Middle frontal gyrus (tissue), 1 donor: ENCODE results near the gene NOC2L.
"Not testable (repeated sequence)": the region's sequence is repeated elsewhere in the genome, so short reads cannot be mapped to it uniquely, and the experiment has no call there.

Experiments
- DNase-seq: peaks from one replicate; pipeline ENCODE4 v3.0.0-alpha.2; 2015; ENCODE audit warnings: low spot score; ENCODE audit errors: extremely low spot score

Gene NOC2L

DNA sequence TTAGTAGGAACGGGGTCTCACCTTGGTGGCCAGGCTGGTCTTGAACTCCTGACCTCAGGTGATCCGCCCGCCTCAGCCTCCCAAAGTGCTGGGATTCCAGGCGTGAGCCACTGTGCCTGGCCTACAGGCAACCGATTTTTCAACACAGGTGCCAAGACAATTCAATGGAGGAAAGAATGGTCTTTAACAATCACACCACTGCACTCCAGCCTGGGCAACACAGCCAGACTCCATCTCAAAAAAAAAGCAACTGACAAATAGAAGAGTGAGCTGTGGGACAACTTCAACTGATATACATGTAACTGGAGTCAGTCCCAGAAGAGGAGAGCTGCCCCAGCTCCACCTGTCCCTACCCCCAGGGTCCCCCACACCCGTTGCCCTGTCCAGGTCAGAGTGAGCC is 35.5 kb upstream of the NOC2L start:
- DNase-seq, result not testable (repeated sequence)

DNA sequence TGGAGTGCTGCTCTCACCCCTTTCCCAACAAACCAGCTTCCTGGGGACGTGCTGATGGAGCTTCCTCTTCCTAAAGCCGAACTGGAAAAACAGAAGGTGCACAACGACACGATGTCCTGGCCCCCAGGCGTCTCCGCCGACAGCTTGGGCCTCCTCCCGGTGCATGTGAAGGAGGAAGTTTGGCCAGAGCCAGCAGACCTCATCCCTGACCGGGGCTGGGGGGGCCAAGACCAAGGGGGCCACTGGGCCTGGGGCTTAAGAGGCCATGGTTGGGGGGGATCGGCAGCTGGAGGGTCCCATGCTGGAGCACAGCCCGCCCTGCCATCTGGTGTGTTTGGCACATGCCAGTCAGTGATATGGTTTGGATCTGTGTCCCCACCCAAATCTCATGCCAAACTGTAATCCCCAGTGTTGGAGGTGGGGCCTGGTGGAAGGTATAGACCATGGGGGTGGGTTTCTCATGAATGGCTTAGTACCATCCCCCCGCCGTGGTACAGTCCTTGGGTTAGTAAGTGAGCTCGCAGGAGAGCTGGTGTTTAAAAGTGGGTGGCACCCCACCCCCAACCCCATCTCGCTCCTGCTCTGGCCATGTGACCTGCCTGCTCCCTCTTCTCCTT is 34.4 kb upstream of the NOC2L start:
- no peak for DNase-seq

DNA sequence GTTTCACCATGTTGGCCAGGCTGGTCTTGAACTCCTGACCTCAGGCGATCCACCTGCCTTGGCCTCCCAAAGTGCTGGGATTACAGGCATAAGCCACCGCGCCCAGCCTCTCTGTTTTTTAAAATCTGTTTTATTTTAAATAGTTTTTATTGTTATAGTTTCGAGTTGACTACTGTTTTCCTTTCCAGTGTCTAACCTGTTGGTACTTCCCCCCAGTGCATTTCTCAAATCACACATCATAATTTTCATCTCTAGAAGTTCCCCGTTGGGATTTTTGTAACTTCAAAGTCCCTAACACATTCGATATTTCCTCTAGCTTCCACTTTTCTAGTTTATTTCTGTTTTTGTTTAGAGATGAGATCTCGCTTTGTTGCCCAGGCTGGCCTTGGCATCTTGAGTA is 33.3 kb upstream of the NOC2L start:
- no peak for DNase-seq

DNA sequence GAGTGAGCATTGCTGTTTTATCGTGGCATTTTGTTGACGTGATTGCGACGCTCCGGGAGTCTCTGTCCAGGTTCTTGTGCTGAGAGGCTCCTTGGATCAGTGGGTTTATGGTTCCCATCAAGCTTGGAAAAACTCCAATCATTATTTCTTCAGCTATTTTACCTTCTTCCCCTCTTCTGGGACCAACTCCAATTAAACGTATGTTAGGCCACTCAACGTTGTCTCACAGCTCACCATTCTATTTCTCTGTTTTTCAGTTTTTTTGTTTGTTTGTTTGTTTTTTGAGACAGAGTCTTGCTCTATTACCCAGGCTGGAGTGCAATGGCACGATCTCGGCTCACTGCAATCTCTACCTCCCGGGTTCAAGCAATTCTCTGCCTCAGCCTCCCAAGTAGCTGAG is 32.8 kb upstream of the NOC2L start:
- DNase-seq, result no peak

DNA sequence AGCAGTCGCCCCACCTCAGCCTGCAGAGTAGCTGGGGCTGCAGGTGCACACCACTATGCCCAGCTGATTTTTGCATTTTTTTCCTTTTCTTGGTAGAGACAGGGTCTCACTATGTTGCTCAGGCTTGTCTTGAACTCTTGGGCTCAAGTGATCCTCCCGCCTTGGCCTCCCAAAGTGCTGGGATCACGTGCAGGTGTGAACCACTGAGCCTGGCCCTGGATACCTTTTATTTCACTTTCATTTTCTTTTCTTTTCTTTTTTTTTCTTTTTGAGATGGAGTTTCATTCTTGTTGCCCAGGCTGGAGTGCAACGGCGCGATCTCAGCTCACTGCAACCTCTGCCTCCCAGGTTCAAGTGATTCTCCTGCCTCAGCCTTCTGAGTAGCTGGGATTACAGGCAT is 32.2 kb upstream of the NOC2L start:
- DNase-seq, result not testable (repeated sequence)

DNA sequence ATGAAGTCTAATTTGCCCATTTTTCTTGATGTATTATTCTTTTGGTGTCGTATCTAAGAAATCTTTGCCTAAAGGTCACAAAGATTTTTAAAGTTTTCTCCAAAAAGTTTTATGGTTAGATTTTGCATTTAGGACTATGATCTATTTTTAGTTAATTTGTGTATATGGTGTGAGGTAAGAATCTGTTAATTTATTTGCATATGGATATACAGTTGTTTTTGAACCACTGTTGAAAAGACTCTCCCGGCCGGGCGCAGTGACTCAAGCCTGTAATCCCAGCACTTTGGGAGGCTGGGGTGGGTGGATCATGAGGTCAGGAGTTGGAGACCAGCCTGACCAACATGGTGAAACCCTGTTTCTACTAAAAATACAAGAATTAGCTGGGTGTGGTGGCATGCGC is 29.0 kb upstream of the NOC2L start:
- not testable (repeated sequence) for DNase-seq

DNA sequence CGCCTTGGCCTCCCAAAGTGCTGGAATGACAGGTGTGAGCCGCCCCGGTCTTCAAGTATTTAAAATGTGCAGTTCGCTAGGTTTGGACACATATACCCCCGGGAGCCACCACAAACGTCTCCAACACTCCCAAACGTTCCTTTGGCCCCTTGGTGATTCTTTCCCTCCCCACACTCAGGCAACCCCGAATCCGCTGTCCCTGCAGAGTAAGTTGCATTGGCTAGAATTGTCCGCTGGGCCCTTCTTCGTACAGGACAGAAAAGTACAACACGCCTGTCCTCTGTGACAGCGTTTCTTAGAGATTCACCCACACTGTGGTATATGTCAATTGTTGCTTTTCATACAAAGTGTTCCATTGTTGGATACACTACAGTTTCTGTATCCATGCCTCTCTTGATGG is 26.1 kb upstream of the NOC2L start:
- no peak for DNase-seq

DNA sequence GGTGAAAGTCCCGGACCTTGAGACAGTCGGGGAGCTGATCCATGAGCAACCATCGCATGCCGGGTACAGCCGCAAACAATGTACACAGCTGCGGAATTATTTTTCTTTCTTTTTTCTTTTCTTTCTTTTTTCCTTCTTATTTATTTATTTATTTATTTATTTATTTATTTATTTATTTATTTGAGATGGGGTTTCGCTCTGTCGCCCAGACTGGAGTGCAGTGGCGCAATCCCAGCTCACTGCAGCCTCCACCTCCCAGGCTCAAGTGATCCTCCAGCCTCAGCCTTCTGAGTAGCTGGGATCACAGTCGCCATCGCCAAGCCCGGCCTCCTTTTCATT is 25.4 kb upstream of the NOC2L start:
- DNase-seq, result no peak

DNA sequence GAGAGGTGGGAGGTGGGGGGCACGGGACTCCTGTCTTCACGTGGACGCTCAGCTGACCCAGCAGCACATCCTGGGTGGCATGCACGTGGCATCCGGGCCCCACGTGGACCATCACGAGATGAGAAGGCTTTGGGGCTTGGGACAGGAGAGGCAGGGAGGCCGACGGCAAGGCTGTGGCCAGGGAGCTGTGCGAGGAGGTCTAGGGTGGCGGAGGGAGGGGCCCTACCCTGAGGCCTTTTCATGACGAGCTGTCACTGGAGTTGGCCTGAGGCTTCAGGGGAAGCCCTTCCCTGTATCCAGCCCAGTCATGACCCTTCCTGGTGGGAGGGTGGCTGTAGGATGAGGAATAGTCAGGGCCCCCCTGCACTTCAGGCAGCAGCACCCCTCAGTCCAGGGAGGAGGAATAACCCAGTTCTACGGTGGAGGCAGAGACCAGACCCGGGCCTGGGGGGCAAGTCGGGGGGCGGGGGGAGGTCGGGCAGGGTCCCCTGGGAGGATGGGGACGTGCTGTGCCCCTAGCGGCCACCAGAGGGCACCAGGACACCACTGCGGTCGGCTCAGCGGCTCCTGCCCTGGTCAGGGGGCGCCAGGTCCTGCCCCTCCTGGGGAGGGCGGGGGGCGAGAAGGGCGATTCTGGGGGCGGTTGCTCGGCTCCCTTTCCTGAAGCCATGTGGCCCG is 24.9 kb upstream of the NOC2L start:
- no peak for DNase-seq

DNA sequence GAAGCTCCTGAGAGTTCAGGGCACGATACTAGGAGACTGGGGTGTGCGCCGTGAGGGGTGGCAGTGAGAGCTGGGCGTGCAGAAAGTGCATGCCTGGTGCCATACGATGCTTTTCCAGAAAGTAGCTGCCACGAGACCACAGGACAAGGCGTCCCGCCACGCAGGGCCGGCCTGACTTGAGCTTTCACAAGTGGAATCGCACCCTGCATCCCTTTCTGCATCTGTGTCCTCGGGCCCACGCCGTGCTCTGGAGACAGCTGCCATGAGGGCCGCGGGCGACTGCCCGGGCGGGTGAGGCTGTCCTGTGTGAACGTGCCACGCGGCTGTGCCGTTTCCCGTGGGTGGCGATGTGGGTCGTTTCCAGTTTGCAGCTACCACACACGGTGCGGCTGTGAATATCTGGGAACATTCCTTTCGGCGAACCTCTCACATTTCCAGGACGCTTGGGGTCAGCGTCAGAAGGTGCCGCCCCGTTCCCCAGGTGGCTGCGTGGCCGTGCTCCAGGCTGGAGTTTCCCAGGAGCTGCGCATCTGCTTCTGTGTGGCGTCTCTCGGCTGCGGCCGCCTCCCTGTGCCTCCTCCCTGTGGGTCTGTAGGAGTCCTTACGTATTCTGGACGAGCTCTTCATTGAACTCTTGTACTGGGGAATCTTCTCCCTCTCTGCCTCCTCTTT is 23.8 kb upstream of the NOC2L start:
- DNase-seq, result no peak

DNA sequence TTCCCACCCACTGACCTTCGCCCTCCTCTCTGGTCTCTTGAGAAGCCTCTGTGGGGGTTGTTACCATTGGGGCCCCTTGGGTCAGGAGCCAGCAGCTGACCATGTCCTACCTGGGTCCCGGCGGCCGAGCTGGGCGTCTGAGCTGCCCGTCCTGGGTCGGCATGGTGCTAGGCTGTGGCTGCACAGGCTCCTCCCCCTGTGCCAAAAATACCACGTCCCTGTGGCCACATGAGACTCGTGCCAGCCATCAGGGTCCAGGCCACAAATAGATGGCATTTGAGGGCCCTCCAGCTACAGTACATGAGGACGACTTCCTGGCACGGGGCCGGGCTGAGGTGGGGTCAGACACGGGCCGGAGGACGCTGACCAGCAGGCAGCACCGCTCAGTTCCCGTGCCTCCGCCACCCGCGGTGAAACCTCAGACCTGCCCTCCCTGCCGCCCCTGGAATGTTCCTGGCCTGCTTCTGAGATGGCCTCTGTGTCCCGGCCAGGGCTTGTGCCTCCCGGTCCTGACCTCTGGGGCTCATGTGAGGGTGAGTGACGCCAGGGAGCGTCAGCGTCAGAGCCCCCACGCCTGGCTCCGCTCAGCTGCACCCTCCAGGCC is 23.0 kb upstream of the NOC2L start, which contains the start of gene PERM1:
PERM1 (minus strand) TSS at position 139 of the 604 bp plus-strand sequence. CDS start 1,064 bp downstream, outside the sequence.
- no peak for DNase-seq

DNA sequence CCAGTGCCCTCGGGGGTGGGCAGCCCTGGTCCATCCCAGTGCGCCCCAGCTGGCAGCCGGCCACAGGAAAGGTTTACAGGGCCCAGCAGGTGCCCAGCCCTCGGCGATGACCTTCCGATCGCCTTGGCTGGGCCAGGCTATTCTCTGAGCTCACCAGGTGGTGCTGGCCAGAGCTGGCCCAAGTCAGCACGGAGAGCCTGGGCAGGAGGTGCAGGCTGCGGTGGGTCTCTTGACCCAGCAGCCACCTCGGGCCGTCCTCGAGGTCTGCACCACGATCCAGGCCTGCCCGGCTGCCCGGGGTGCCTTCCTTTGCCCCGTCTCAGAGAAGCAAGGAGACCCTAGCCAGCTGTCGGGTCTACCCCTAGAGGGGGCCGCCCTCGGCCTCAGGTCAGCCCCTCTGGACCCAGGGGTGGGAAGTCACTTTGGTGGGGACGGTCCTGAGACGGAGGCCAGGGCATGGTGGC is 22.5 kb upstream of the NOC2L start:
- DNase-seq, result no peak

DNA sequence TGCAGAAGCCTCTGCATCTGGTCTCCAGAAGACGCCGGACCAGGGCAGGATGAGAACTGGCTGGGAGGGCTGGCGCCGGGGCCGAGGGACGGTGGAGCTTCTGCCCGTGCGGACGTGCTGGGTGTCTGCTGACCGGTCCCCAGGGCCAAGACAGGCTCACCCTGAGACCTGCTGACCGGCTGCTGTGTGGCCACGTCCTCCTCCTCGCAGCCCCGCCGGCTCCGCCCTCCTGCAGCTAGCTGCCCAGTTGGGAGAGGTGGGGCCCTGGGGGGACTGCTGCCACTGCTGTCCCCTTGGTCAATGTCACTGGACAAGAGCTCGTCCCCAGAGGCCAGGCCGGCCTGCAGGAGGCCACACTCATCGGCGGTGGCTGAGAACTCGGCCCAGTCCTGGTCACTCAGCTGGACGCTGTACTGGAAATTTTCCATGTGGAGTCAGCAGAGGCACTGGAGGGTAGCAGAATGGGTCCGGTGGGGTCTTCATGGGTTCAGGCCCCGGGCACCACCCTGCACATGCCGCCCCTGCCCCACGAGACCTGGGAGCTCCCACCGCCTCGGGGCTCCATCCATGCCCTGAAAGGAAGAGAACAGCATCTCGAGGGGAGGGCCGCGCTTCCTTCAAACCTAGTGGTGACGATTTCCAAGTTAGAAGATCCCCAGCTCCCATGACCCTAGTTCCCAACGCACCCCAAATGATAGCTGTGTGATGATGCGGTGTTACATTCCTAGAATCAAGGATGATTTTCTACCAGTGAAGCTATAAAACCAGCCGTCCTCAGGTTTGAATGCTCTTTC is 21.7 kb upstream of the NOC2L start:
- DNase-seq, result no peak

DNA sequence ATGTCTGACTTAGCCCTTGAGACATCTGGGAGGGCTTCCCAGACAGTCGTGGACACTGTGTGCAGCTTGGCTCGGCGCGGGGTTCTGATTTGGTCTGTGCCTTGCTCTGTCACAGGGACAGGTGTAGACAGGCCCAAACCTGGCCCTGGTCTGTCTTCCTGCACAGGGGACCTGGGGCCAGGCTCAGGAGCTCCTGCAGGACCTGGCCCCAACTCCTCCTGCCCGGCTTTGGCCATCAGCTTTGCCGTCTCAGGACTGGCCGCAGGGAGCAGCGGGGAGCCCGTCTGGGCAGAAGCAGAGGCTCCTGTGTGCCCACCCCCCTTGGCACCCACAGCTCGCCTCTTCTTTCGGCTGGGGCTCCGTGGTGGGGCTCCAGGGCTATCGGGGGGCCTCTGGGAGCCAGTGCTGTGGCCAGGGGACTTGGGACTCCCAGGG is 21.1 kb upstream of the NOC2L start:
- DNase-seq, result no peak

DNA sequence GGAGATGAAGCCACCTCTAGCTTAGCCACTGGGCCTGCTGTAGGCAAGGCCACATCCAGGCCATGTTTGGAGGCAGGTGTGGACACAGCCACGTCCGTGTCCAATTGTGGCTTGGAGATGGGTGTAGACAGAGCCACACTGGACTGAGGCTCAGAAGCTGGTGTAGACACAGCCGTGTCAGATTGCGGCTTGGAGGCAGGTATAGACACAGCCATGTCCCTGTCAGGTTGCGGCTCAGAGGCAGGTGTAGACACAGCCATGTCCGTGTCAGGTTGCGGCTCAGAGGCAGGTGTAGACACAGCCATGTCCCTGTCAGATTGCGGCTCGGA is 20.7 kb upstream of the NOC2L start:
- no peak for DNase-seq

DNA sequence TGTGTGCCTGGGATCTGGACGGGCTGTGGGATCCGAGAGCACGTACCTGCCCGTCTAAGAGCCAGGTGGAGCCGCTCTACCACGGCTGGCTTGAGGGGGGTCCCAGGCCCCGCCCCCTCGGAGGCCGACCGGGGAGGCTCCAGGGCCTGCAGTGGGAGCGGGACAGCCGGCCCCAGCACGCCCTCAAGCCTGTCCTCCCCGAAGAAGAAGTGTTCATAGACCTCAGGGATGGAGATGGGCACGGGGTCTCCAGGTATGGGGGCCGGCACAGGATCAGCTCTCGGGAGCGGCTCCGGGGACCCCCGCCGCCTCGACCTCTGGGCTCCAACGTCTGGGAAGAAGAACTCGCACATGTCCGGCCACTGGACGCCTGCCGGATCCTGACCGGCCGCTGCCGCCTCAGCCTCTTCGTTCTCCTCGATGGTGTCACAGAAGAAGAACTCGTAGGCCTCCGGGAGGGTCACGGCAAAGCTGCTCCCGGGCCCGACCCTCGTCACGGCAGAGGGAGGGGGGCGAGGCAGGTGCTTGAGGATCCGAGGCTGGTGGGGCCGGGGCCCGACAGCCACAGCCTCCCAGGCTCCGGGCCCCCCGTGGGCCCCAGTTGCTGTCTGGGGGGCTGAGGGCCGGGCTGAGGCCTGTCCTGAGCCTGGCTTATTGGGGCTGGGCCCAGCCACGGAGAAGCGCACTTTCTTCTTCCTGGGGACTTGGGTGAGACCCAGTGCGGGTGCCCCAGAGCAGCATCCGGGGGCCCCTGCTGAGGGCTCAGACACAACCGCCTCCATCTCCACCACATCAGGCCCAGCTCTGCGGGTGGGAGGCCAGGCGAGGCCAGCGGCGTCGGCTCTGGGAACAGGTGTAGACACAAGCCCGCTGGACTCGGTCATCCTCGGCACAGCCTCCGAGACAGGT is 20.0 kb upstream of the NOC2L start:
- no peak for DNase-seq

DNA sequence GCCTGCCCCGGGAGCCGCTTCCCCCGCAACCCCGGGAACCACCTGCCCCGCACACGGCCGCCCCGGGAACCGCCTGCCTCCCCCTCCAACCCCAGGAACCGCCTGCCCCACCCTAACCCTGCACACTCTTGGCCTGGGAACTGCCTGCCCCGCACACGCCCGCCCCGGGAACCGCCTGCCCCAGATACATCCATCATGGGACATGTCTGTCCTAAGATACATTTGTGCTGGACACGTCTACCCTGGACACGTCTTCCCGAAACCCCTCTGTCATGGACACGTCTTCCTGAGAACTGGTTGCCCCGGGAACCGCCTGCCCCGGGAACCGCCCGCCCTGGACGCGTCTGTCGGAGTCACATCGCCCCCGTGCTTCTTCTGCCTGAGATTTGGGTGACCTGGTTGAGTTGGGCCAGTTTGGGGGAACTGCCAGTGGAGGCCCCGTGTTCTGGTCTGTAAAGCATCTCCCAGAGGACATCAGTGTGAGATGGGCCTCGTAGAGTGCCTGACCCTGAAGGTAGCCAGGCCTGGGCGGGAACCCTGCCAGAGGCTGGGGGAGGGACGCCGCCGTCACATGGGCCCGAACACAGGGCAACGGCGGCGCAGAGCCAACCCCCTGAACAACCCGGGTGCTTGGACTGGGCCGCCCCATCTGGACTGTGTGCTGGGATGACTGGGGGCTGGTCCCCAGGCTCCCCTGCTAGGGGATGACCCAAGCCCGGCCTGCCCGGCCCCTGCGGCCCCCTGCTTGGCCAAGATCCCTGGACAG is 19.2 kb upstream of the NOC2L start:
- DNase-seq, result no peak

DNA sequence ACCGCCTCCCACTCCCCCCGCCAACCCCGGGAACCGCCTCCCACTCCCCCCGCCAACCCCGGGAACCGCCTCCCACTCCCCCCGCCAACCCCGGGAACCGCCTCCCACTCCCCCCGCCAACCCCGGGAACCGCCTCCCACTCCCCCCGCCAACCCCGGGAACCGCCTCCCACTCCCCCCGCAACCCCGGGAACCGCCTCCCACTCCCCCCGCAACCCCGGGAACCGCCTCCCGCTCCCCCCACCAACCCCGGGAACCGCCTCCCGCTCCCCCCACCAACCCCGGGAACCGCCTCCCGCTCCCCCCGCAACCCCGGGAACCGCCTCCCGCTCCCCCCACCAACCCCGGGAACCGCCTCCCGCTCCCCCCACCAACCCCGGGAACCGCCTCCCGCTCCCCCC is 17.7 kb upstream of the NOC2L start:
- not testable (repeated sequence) for DNase-seq

DNA sequence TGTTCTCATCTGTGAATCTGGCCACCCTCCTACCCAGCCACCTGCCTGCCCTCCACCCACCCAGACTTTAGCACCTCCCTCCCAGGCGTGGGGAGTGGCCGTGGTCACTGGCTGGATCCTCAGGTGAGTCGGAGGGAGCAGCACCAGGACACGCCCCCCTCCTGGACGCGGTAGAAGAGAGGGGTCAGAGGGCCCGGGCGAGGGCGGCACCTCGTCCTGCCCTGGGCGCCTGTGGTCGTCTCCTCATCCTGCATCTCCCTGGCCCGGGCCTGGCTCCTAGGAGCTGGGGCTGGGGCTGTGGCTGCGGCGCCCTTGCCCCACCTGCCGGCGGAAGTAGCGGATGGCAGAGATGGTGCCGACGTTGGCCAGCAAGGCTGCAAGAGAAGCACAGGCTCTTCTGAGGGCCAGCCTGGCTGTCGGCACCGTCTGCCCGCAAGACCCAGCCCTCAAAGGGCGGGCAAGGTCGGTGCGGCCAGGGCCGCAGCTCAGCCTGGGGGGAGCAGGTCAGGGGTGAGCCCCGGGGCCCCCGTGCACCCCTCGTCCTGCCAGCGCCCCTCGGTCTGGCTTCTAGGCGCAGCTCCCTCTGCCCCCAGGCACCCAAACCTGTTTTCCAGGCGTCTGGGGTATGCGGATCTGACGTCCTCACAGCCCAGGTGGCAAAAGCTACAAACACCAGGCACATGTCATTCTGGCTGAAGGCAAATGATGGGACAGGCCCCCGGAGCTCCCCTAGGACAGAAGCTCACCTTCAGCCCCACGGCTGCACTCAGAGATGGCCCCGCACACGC is 17.0 kb upstream of the NOC2L start:
- DNase-seq, result no peak
